ENCODE data around the gene DCLK3.

- no peak for TF ChIP-seq POLR2A (IDR thresholded peaks at IDR 0.05)
- no peak for TF ChIP-seq CTCF (IDR thresholded peaks at IDR 0.05 in 4 of 5, conservative IDR thresholded peaks at IDR 0.05 in 1 of 5)
Measured at GRCh38 chr3:36666166-36666565, 98.2 kb downstream of the DCLK3 start.
